ENCODE results near the gene NDUFB8.

GRCh38 chr10:100480002-100480401, 49.7 kb downstream of the NDUFB8 start:
- TF ChIP-seq CTCF (conservative IDR thresholded peaks at IDR 0.05; ENCODE audit: low read length), result no peak
- TF ChIP-seq EZH2phosphoT487 (IDR thresholded peaks at IDR 0.05; ENCODE audit: borderline replicate concordance, low read depth, low read length), result no peak

Measured in OCI-LY7 (cell line).